Motor neuron (in vitro differentiated cells): Measurements from ENCODE around the gene NLRP14. TPM values are rescaled to one million over a fixed set of nuclear protein-coding genes. Genes with fewer than 3 reads are reported as not detected.

Experiments
- ATAC-seq, 8 experiments: fragments of 200-7000 bp; cut with Tn5 transposase; replicated peaks in 6 of 8; 2 replicates each; pipeline ENCODE4 v1.8.0; 2021; ENCODE audit warnings: mild to moderate bottlenecking in 8 of 8, moderate library complexity in 8 of 8
- H3K27ac ChIP-seq, 2 donors: fragments of 250-450 bp; sonication (Bioruptor Pico); 2 replicates each; pipeline ENCODE4 v1.9.0; 2021; ENCODE audit warnings: antibody characterized with exemption in 2 of 2, mild to moderate bottlenecking in 2 of 2, moderate library complexity in 1 of 2
- H3K4me1 ChIP-seq, 2 donors: fragments of 250-450 bp; sonication (Bioruptor Pico); replicated peaks in 1 of 2; 2 replicates each; pipeline ENCODE4 v1.6.1; 2021; ENCODE audit warnings: antibody characterized with exemption in 2 of 2, mild to moderate bottlenecking in 2 of 2, moderate library complexity in 1 of 2
- H3K4me3 ChIP-seq, 5 donors: fragments of 250-450 bp; sonication (Bioruptor Pico); 2 replicates each; pipeline ENCODE4 v1.9.0; 2021; ENCODE audit warnings: antibody characterized with exemption in 5 of 5, mild to moderate bottlenecking in 5 of 5, moderate library complexity in 4 of 5
- WGBS, 10 experiments: fragments of 450-650 bp; shearing (Covaris generic); methylation state at CpG; one replicate each; pipeline ENCODE4 v1.0.0; 2022; 5-methylcytosine and 5-hydroxymethylcytosine counted together
- in situ Hi-C, 9 experiments: fragments of 400-800 bp; cut with MboI; loops; one replicate each; pipeline ENCODE4 v1.15.0; 2021; ENCODE audit warnings: low sequenced_read_pairs in 9 of 9, low pct_unique_long_range_greater_than_20kb in 2 of 9; ENCODE audit not compliant: unreplicated experiment in 9 of 9
- total RNA-seq, 8 experiments: library from RNA; unstranded; fragments of 300-600 nt; gene quantifications; 2 replicates each; pipeline versions ENCODE4 v1.2.3 to v1.2.4, GENCODE V29; 2022

Gene NLRP14
- total RNA-seq, 8 experiments from 2014 or later: 0.10 to 0.90 (median 0.38) TPM

DNA sequence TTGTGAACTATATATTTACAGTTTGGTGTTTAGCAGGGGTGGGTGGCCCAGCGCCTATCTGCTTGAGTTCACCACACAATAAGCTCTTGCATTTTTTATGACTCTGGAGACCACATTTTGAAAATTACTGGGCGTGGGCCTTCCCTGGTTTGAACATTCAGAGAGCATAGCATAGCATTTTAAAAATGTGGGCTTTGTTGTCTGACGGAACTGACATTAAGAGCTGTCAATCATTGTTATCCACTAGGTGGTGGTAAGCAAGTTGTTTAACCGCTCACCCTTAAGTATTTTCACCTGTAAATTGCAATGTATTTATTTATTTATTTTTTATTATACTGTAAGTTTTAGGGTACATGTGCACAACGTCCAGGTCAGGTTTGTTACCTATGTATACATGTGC, 1.0 kb downstream of the NLRP14 start:
- ATAC-seq: no peak
- no peak overlapping the region for H3K27ac ChIP-seq
- in situ Hi-C loops: no loop called here
- WGBS, 10 experiments: 67 to 100% (median 79%) methylated on average over 1 to 5 of the region's 5 CpGs; no CpG with 5 or more reads in 1 of the 10 experiments
- H3K4me1 ChIP-seq: peaks cover 2 to 13% of the 10 kb centered on the region in 2 donors
- peak overlapping the region in 1 of 5 donors; percentile 71 for H3K4me3 ChIP-seq

- no peak for ATAC-seq
- Histone ChIP-seq H3K27ac (no peak overlapping the region), H3K4me3 (no peak overlapping the region), H3K4me1 (no peaks in the 10 kb centered on the region)
- in situ Hi-C loops: no loop called here
- WGBS, 10 experiments: 58 to 100% (median 93%) methylated on average over 2 to 3 of the region's 3 CpGs; no CpG with 5 or more reads in 1 of the 10 experiments
These were observed 7.9 kb downstream of the NLRP14 start for GRCh38 chr11:7028141-7028540.

GRCh38 chr11:7030836-7031235, 10.6 kb downstream of the NLRP14 start:
- Histone ChIP-seq H3K4me1 (no peaks in the 10 kb centered on the region), H3K27ac (no peak overlapping the region), H3K4me3 (no peak overlapping the region)
- 80 to 100% (median 92%) methylated on average over 1 to 9 of the region's 16 CpGs; no CpG with 5 or more reads in 4 of the 10 experiments for WGBS, 10 experiments
- no peak for ATAC-seq
- in situ Hi-C loops: no loop called here

DNA sequence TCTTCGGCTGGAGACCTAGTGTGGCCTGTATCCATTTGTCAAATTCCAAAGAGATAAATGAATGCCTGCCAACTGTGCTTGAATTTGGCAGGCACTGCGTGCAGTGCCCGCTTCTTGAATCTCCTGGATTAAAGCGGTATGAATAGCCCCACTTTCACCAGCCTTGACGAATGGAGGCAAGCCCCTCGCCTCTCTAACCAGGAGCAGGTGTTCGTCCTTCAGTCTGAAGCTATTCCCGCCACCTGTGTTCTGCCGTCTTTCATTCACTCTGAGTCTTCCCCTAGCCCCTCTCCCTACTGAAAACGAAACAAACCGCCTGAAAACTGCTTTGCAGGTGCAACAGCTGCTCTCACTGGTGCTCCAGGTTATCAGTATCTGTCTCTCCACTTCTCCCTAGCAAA, 11.2 kb downstream of the NLRP14 start:
- 46 to 100% (median 80%) methylated on average over 2 to 10 of the region's 11 CpGs; no CpG with 5 or more reads in 2 of the 10 experiments for WGBS, 10 experiments
- in situ Hi-C loops: no loop called here
- ATAC-seq: no peak
- Histone ChIP-seq H3K27ac (no peak overlapping the region), H3K4me3 (no peak overlapping the region), H3K4me1 (no peaks in the 10 kb centered on the region)

DNA sequence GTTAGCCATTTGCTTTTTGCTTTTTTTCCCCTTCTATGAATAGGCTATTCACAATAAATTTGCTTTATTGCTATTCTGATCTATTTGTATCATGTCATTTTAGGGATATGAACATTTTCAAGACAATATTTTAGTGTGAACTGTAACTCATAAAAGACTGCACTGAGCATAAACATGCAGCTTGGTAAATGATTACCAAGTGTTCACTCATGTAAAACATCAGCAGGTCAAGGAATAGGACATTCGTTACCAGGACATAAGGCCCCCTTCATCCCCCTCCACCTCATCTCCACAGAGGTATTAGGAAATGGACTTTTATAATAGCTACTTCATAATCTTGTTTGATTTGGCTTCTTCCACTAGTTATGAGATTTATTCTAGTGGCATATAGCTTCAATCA, 12.4 kb downstream of the NLRP14 start:
- in situ Hi-C loops: no loop called here
- WGBS, 10 experiments: 0 to 75% (median 17%) methylated on average over 1 of the region's 1 CpG; no CpG with 5 or more reads in 4 of the 10 experiments
- no peak overlapping the region for H3K4me3 ChIP-seq
- no peak overlapping the region for H3K27ac ChIP-seq
- ATAC-seq: no peak
- no peaks in the 10 kb centered on the region for H3K4me1 ChIP-seq

- in situ Hi-C loops: no loop called here
- Histone ChIP-seq H3K4me3 (no peak overlapping the region), H3K4me1 (no peaks in the 10 kb centered on the region), H3K27ac (no peak overlapping the region)
- WGBS, 10 experiments: 27 to 100% (median 81%) methylated on average over 1 to 6 of the region's 6 CpGs
- ATAC-seq: no peak
These were observed 13.7 kb downstream of the NLRP14 start for GRCh38 chr11:7034019-7034418.

DNA sequence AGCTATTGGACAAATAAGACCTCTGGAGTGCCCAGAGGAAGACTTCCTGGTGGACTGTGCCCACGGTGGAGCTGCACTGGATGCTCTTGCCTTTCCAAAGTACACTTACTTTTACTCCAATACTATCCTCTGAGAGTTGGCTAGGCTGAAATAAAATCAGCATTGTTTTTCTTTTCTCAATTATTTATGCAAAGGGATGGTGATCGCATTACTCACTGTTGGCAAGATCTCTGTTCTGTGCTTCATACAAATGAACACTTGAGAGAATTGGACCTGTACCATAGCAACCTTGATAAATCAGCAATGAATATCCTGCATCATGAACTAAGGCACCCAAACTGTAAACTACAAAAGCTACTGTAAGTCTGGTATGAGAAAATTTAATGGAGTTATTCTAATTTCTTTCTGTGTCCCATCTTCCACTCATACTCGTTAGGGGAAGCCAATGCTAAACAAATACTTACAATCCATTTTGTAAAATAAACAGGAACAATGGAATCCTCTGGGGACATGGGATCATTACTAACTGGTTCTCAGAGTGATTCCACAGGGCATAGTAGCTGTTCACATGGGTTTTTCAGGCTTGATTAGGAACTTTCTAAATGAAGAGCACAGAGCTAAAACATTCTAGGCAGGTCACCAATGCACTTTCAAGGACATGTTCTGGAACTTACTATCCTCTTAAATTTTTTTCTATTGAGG, 26.3 kb downstream of the NLRP14 start:
- 0 to 90% (median 65%) methylated on average over 1 to 3 of the region's 3 CpGs; no CpG with 5 or more reads in 1 of the 10 experiments for WGBS, 10 experiments
- peak in 2 of 8 experiments; percentile 94 to 98 for ATAC-seq
- H3K4me1 ChIP-seq: no peaks in the 10 kb centered on the region
- H3K27ac ChIP-seq: no peak overlapping the region
- in situ Hi-C loops: no loop called here
- no peak overlapping the region for H3K4me3 ChIP-seq

DNA sequence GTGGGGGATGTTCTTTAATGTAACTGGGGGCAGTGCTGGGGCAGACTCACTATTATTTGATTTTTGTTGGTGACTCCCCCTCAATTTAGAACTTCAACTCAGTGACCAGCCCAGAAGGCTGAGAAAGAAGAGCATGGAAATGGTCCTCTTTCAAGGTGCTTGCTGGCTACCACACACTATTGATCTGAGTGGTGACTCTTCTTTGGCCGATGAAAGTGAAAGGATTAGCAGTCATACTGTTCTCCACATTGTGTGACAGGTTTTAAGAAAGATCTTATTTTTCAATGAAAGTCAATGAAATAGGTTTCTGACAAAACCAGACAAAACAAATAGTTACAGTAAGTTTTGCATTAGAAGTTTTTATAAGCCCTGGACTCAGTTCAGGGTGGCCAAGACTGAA, 29.9 kb downstream of the NLRP14 start:
- Histone ChIP-seq H3K27ac (no peak overlapping the region), H3K4me1 (no peaks in the 10 kb centered on the region), H3K4me3 (no peak overlapping the region)
- WGBS, 10 experiments: 40 to 100% (median 92%) methylated on average over 1 of the region's 1 CpG; no CpG with 5 or more reads in 5 of the 10 experiments
- ATAC-seq: no peak
- in situ Hi-C loops: no loop called here

DNA sequence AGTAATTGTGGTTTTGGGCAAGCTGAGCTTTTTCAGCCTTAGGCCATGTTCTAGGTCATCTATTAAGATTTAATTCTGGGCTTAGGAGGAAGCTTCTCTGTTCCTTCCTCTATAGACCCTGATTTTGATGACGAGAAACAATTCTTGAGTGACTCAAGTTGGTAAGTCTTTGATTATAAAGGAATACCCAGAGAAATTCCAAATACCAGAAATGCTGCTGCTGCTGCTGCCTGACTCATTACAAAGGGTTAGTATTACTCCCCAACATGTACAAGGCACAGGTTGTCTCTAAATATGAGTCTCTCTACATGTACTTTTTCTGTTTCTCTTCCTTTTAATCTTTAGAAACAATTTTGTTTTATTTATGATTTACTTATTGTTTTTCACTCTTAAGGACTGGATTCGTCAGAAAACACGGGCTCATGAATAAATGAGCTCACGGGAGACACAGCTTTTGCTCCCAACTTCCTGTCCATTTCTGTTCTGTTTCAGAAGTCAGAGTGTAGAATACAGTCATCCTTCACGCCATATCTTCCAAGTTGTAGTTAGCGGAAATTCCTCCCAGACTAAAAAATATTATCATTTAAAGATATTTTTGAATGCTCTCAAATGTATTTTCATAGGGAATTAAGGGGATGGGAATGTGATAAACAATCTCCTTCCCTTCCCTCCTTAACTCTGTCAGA, 36.7 kb downstream of the NLRP14 start:
- H3K27ac ChIP-seq: no peak overlapping the region
- H3K4me3 ChIP-seq: no peak overlapping the region
- in situ Hi-C loops: no loop called here
- WGBS, 10 experiments: 36 to 95% (median 86%) methylated on average over 4 to 6 of the region's 6 CpGs
- no peaks in the 10 kb centered on the region for H3K4me1 ChIP-seq
- peak in 1 of 8 experiments; percentile 21 for ATAC-seq

- WGBS, 10 experiments: 7 to 83% (median 47%) methylated on average over 1 to 2 of the region's 2 CpGs
- Histone ChIP-seq H3K27ac (no peak overlapping the region), H3K4me1 (peaks cover 0 to 1% of the 10 kb centered on the region in 2 donors), H3K4me3 (no peak overlapping the region)
- no peak for ATAC-seq
- in situ Hi-C loops: no loop called here
These were observed 37.4 kb downstream of the NLRP14 start for GRCh38 chr11:7057641-7058040.

- Histone ChIP-seq H3K4me3 (no peak overlapping the region), H3K4me1 (peaks cover 0 to 13% of the 10 kb centered on the region in 2 donors), H3K27ac (no peak overlapping the region)
- peak in 2 of 8 experiments; percentile 81 to 95 for ATAC-seq
- in situ Hi-C loops: no loop called here
- 0 to 100% (median 73%) methylated on average over 1 of the region's 1 CpG; no CpG with 5 or more reads in 2 of the 10 experiments for WGBS, 10 experiments
These were observed 40.6 kb downstream of the NLRP14 start for GRCh38 chr11:7060868-7061267.

DNA sequence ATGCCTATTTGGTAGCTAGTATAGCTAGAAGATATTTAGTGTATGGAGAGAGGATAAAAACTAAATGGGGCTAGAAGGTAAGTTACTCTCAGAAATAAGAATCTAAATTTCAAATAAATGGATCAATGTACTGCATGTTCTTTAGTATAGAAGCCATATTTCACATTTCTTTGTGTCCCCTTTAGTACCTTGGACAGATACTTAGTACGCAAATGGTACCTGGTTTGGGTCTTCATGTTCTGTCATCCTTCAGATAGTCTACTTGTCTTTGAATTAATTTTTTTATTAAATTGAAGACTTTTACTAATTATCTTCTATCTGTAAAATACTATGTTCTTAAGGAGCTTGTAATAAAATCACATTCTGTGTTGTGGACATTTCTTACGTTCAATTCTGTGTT, 42.3 kb downstream of the NLRP14 start:
- in situ Hi-C loops: no loop called here
- H3K27ac ChIP-seq: no peak overlapping the region
- WGBS, 10 experiments: 46 to 100% (median 90%) methylated on average over 1 to 2 of the region's 2 CpGs
- peaks cover 0 to 13% of the 10 kb centered on the region in 2 donors for H3K4me1 ChIP-seq
- H3K4me3 ChIP-seq: no peak overlapping the region
- no peak for ATAC-seq

DNA sequence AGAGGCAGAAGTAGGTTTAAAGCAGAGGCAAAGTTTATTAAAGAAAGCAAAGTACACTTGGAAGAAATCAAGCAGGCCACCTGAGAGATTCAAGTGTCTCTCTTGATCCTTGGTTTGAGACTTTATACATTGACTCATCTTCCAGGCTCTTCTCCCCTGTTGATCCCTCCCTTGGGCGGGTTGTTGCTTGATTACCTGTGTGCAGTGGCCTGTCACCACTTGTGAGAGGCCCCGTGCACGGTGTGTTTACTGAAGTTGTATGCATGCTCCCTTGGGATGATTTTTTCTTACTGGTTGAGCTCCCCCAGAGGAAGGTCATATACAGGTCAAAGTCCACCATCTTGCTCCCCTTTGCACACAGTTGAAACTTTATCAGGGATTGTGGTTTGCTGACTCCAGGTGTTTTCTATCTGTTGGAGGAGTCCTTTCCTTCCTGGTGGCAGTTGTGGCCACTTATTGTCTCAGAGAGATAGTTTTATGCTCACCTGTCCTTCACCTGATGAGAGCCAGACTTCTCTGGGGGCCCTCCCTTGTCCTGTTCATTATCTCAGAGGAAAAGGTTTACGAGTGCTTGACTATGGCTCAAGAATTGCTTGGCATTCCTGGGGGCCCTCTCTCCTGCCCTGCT, 52.2 kb downstream of the NLRP14 start:
- H3K4me3 ChIP-seq: no peak overlapping the region
- 0 to 100% (median 95%) methylated on average over 1 to 4 of the region's 4 CpGs; no CpG with 5 or more reads in 4 of the 10 experiments for WGBS, 10 experiments
- no peak overlapping the region for H3K27ac ChIP-seq
- H3K4me1 ChIP-seq: peaks cover 0 to 8% of the 10 kb centered on the region in 2 donors
- in situ Hi-C loops: no loop called here
- no peak for ATAC-seq
